ENCODE measurements around the gene TRMT112.
"Not testable (repeated sequence)": the region's sequence is repeated elsewhere in the genome, so short reads cannot be mapped to it uniquely, and the experiment has no call there.

The TRMT112 gene

GRCh38 chr11:64312947-64313346 lies 4.4 kb downstream of the TRMT112 start:
- DNase-seq (ENCODE audit: low read depth, low spot score), result no peak

GRCh38 chr11:64307795-64308194 lies 9.6 kb downstream of the TRMT112 start:
- DNase-seq (ENCODE audit: low read depth, low spot score), result not testable (repeated sequence)

GRCh38 chr11:64306876-64307622 lies 10.3 kb downstream of the TRMT112 start:
- DNase-seq (ENCODE audit: low read depth, low spot score), result no peak

- DNase-seq (ENCODE audit: low read depth, low spot score), result no peak
These were observed 10.8 kb downstream of the TRMT112 start for GRCh38 chr11:64306563-64306875.

- DNase-seq (ENCODE audit: low read depth, low spot score), result peak; percentile 49
These were observed 11.4 kb downstream of the TRMT112 start for GRCh38 chr11:64305691-64306562.

- DNase-seq (ENCODE audit: low read depth, low spot score), result peak; percentile 98
These were observed 12.2 kb downstream of the TRMT112 start, which contains the start of gene ESRRA for GRCh38 chr11:64305075-64305690. ESRRA (plus strand) TSS chr11:64305524; CDS start chr11:64307180, 1,656 bp downstream.

GRCh38 chr11:64304316-64305072 lies 12.9 kb downstream of the TRMT112 start:
- peak; percentile 82 for DNase-seq (ENCODE audit: low read depth, low spot score)

- DNase-seq (ENCODE audit: low read depth, low spot score), result no peak
These were observed 13.4 kb downstream of the TRMT112 start for GRCh38 chr11:64304032-64304315.

- DNase-seq (ENCODE audit: low read depth, low spot score), result no peak
These were observed 14.0 kb downstream of the TRMT112 start for GRCh38 chr11:64303109-64304031.

- DNase-seq (ENCODE audit: low read depth, low spot score), result no peak
These were observed 17.3 kb downstream of the TRMT112 start, which contains the start of gene CATSPERZ for GRCh38 chr11:64299847-64300648. CATSPERZ (plus strand) TSS chr11:64300358; CDS start chr11:64300411, 53 bp downstream.

- no peak for DNase-seq (ENCODE audit: low read depth, low spot score)
These were observed 18.2 kb downstream of the TRMT112 start for GRCh38 chr11:64298966-64299846.

GRCh38 chr11:64297699-64298358 lies 19.5 kb downstream of the TRMT112 start:
- DNase-seq (ENCODE audit: low read depth, low spot score), result no peak

- DNase-seq (ENCODE audit: low read depth, low spot score), result no peak
These were observed 20.3 kb downstream of the TRMT112 start for GRCh38 chr11:64296830-64297698.

- no peak for DNase-seq (ENCODE audit: low read depth, low spot score)
These were observed 21.1 kb downstream of the TRMT112 start for GRCh38 chr11:64296236-64296635.

- no peak for DNase-seq (ENCODE audit: low read depth, low spot score)
These were observed 21.6 kb downstream of the TRMT112 start for GRCh38 chr11:64295760-64296159.

GRCh38 chr11:64294774-64295173 lies 22.6 kb downstream of the TRMT112 start:
- no peak for DNase-seq (ENCODE audit: low read depth, low spot score)
